Keratinocyte (primary cell): ENCODE results near the gene SND1. TPM values are rescaled to one million over a fixed set of nuclear protein-coding genes. Genes with fewer than 3 reads are reported as not detected.

ENCODE experiments used
- DNase-seq: peaks from one replicate; pipeline ENCODE4 v3.0.0-alpha.2; 2011; ENCODE audit warnings: low read depth, missing footprints, low spot score
- FAIRE-seq: peaks from 2 replicates; lab custom pipeline; 2011; peaks lifted over from hg19 to GRCh38; lab: Jason Lieb, UNC
- H2AFZ ChIP-seq: 2 replicates; pipeline ENCODE4 v1.6.0; 2012; ENCODE audit warnings: low read length, control low read depth, inconsistent platforms; ENCODE audit not compliant: control insufficient read depth
- H3K27ac ChIP-seq: 2 replicates; pipeline ENCODE4 v1.5.1; 2011; ENCODE audit warnings: low read length; ENCODE audit not compliant: control insufficient read depth, insufficient read depth
- H3K27me3 ChIP-seq: 3 replicates; pipeline ENCODE4 v1.6.0; 2011; ENCODE audit warnings: low read length; ENCODE audit not compliant: control insufficient read depth, insufficient read depth; ENCODE audit errors: extremely low read depth
- H3K36me3 ChIP-seq, 2 experiments: 2 replicates in 1 of 2; 3 replicates in 1 of 2; pipeline ENCODE4 v1.5.1; 2011; ENCODE audit warnings: low read length in 2 of 2, mild to moderate bottlenecking in 1 of 2; ENCODE audit not compliant: control insufficient read depth in 2 of 2, insufficient read depth in 2 of 2; ENCODE audit errors: extremely low read depth in 1 of 2
- H3K4me1 ChIP-seq: 3 replicates; pipeline ENCODE4 v1.5.1; 2011; ENCODE audit warnings: low read length; ENCODE audit not compliant: control insufficient read depth, insufficient read depth; ENCODE audit errors: extremely low read depth
- H3K4me2 ChIP-seq: 3 replicates; pipeline ENCODE4 v1.6.0; 2011; ENCODE audit warnings: low read depth, low read length; ENCODE audit not compliant: control insufficient read depth, insufficient read depth; ENCODE audit errors: extremely low read depth
- H3K4me3 ChIP-seq, 3 experiments: fragments of 200-600 bp in 1 of 3; sonication (generic) in 1 of 3; 2 replicates in 2 of 3; 3 replicates in 1 of 3; pipeline ENCODE4 v1.5.1; 2011 to 2016; ENCODE audit warnings: low read length in 3 of 3, mild to moderate bottlenecking in 3 of 3, control low read depth in 2 of 3, inconsistent platforms in 1 of 3, low read depth in 1 of 3, mixed read lengths in 1 of 3, mixed run types in 1 of 3, moderate library complexity in 1 of 3; ENCODE audit not compliant: control insufficient read depth in 2 of 3, insufficient read depth in 2 of 3; ENCODE audit errors: extremely low read depth in 1 of 3
- H3K79me2 ChIP-seq: 2 replicates; pipeline ENCODE4 v1.6.0; 2012; ENCODE audit warnings: low read length; ENCODE audit not compliant: control insufficient read depth, insufficient read depth
- H3K9ac ChIP-seq: 3 replicates; pipeline ENCODE4 v1.6.0; 2011; ENCODE audit warnings: low read length; ENCODE audit not compliant: control insufficient read depth, insufficient read depth; ENCODE audit errors: extremely low read depth
- H3K9me1 ChIP-seq: 3 replicates; pipeline ENCODE4 v1.6.0; 2011; ENCODE audit warnings: low read length; ENCODE audit not compliant: control insufficient read depth, insufficient read depth; ENCODE audit errors: extremely low read depth
- H3K9me3 ChIP-seq: 2 replicates; pipeline ENCODE4 v1.5.1; 2012; ENCODE audit warnings: low read depth, low read length; ENCODE audit not compliant: control insufficient read depth
- H4K20me1 ChIP-seq: 3 replicates; pipeline ENCODE4 v1.6.0; 2011; ENCODE audit warnings: low read length; ENCODE audit not compliant: control insufficient read depth, insufficient read depth; ENCODE audit errors: extremely low read depth
- EZH2 ChIP-seq: IDR thresholded peaks from one replicate; pipeline ENCODE4 v1.6.1; 2012; ENCODE audit warnings: inconsistent platforms, mild to moderate bottlenecking, low read length, moderate library complexity
- dilution Hi-C: fragments of 300-500 bp; cut with MboI; formaldehyde crosslinking; loops from one replicate; pipeline ENCODE4 v1.7.0; 2020; ENCODE audit warnings: low sequenced_read_pairs; ENCODE audit not compliant: extremely low pct_ligation_motif_present
- polyA plus RNA-seq, 5 experiments: library from polyadenylated mRNA; depleted of rRNA in 3 of 5; stranded (reverse) in 3 of 5; stranded (forward) in 1 of 5; unstranded in 1 of 5; fragments of >200 nt; gene quantifications; 1 replicate in 1 of 5; 2 replicates in 3 of 5; 3 replicates in 1 of 5; pipeline versions ENCODE4 v1.2.1 to v1.2.3, GENCODE V29; 2011 to 2012; ENCODE audit warnings: missing spikeins in 2 of 5, low read depth in 1 of 5, low replicate concordance in 1 of 5
- TF ChIP-seq, protein P1 (sequence below), 3 experiments: IDR thresholded peaks in 1 of 3; conservative IDR thresholded peaks in 1 of 3; optimal IDR thresholded peaks in 1 of 3; 2 replicates in 2 of 3; 3 replicates in 1 of 3; pipeline versions ENCODE3 to v1.5.1; 2011; ENCODE audit warnings: low read length in 3 of 3, mild to moderate bottlenecking in 3 of 3, moderate library complexity in 2 of 3, control low read depth in 1 of 3, inconsistent platforms in 1 of 3; ENCODE audit not compliant: insufficient read depth in 2 of 3; ENCODE audit errors: extremely low read depth in 1 of 3

The SND1 gene
- polyA plus RNA-seq, 1 donor (not counting 4 experiments of a cell fraction or from before 2014, with no cell fraction given), result 140 TPM

DNA sequence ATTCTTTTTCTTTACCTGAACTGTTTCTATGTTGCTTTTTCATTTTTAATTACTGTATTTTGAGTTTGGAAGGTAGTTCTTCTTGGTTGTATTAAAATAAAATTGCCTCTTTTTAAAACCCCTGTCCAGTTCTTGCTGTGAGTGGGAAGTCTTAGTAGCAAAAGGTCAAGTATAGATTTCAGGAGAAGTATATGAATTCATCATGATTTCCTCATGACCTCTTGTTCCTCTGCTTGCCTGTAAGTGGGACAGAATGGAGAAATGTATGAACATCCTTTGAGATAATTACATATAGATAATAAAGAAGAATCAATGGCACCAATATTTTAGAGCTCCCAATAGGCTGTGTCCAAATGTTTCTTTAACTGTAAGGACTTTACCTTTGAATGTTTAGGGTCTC is 253.0 kb downstream of the SND1 start:
- Histone ChIP-seq H3K4me3 (no peak overlapping the region), H3K9ac (no peak overlapping the region), H2AFZ (no peak overlapping the region), H3K4me2 (no peak overlapping the region), H3K27me3 (no peaks in the 10 kb centered on the region), H3K9me1 (no peaks in the 10 kb centered on the region), H3K9me3 (no peaks in the 10 kb centered on the region), H3K36me3 (peaks cover 0 to 6% of the 10 kb centered on the region in 2 experiments), H3K79me2 (peaks cover 40% of the 10 kb centered on the region), H3K4me1 (peaks cover 21% of the 10 kb centered on the region), H3K27ac (no peak overlapping the region), H4K20me1 (peaks cover 8% of the 10 kb centered on the region)
- DNase-seq, result no peak
- TF ChIP-seq, protein P1, sequence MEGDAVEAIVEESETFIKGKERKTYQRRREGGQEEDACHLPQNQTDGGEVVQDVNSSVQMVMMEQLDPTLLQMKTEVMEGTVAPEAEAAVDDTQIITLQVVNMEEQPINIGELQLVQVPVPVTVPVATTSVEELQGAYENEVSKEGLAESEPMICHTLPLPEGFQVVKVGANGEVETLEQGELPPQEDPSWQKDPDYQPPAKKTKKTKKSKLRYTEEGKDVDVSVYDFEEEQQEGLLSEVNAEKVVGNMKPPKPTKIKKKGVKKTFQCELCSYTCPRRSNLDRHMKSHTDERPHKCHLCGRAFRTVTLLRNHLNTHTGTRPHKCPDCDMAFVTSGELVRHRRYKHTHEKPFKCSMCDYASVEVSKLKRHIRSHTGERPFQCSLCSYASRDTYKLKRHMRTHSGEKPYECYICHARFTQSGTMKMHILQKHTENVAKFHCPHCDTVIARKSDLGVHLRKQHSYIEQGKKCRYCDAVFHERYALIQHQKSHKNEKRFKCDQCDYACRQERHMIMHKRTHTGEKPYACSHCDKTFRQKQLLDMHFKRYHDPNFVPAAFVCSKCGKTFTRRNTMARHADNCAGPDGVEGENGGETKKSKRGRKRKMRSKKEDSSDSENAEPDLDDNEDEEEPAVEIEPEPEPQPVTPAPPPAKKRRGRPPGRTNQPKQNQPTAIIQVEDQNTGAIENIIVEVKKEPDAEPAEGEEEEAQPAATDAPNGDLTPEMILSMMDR (optimal IDR thresholded peaks at IDR 0.05 in 1 of 3, IDR thresholded peaks at IDR 0.05 in 1 of 3, conservative IDR thresholded peaks at IDR 0.05 in 1 of 3; ENCODE audit: extremely low read depth in 1 of 3, insufficient read depth in 2 of 3, low read length in 3 of 3), result no peak
- TF ChIP-seq EZH2, result no peak
- dilution Hi-C loops, result no loop called here
- FAIRE-seq, result no peak

DNA sequence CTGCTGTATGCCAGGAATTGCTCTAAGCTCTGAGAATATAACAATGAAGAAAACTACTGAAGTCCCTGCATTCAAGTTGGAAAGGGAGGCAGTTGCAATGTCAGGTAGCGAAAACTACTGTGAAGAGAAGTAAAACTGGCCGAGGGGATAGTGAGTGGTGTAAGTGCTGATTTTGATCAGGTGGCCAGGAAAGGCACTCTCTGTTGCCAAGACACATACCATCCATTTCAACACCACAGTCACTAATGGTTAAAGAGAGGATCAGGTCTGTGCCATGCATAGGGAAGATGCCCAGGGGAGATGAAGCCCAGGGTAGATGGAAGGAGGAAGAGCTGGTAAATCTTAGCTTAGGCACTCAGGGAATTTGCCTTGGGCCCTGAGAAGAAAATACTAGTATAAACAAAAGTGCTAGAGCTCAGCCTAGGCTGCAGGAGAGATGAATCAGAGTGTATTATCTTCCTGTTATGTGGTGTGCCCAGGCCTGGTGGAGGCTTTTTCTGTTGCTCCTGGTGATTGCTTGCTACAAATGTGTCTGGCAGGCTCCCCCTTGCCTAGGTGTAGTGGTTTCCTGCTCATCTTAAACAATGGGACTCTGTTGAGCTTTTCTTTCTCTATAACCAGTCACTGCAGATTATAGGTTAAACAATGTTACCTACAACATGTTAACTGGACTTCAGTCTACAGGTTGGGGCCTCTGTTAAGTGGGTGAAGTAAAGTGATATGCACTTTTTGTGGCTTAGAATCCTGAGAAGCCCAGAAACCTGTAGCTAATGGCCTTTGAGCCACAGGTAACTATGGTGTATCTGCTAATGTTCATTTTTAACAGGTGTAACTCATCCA is 253.7 kb downstream of the SND1 start:
- peaks cover 8% of the 10 kb centered on the region for H4K20me1 ChIP-seq
- no peaks in the 10 kb centered on the region for H3K27me3 ChIP-seq
- dilution Hi-C loops, result no loop called here
- peak overlapping the region; percentile 39 for H3K27ac ChIP-seq
- peaks cover 35% of the 10 kb centered on the region for H3K79me2 ChIP-seq
- no peak for TF ChIP-seq EZH2
- TF ChIP-seq, protein P1 (optimal IDR thresholded peaks at IDR 0.05 in 1 of 3, IDR thresholded peaks at IDR 0.05 in 1 of 3, conservative IDR thresholded peaks at IDR 0.05 in 1 of 3; ENCODE audit: extremely low read depth in 1 of 3, insufficient read depth in 2 of 3, low read length in 3 of 3), result no peak
- H2AFZ ChIP-seq, result no peak overlapping the region
- peak; percentile 85 for FAIRE-seq
- no peaks in the 10 kb centered on the region for H3K9me1 ChIP-seq
- no peak for DNase-seq
- H3K4me1 ChIP-seq, result peaks cover 21% of the 10 kb centered on the region
- H3K9ac ChIP-seq, result no peak overlapping the region
- no peaks in the 10 kb centered on the region for H3K9me3 ChIP-seq
- no peak overlapping the region for H3K4me3 ChIP-seq
- no peak overlapping the region for H3K4me2 ChIP-seq
- peaks cover 0 to 4% of the 10 kb centered on the region in 2 experiments for H3K36me3 ChIP-seq
